Activated CD4-positive, alpha-beta T cell treated with anti-CD3 and anti-CD28 coated beads for 36 hours (primary cell): ENCODE results near the gene PRRG2. TPM values are rescaled to one million over a fixed set of nuclear protein-coding genes. Genes with fewer than 3 reads are reported as not detected.
"Not testable (repeated sequence)": the region's sequence is repeated elsewhere in the genome, so short reads cannot be mapped to it uniquely, and the experiment has no call there.

Experiments
- ATAC-seq: fragments of 200-7000 bp; cut with Tn5 transposase; one replicate; pipeline ENCODE4 v1.10.0; 2021; ENCODE audit warnings: mild to moderate bottlenecking, moderate library complexity
- CTCF ChIA-PET: fragments of 350-600 bp; sonication (Branson Sonifier 250); formaldehyde crosslinking; loops from one replicate; lab custom pipeline; 2021; ENCODE audit warnings: antibody characterized with exemption; lab: Charles Lee
- POLR2A ChIA-PET: fragments of 350-600 bp; sonication (Branson Sonifier 250); formaldehyde crosslinking; loops from one replicate; lab custom pipeline; 2021; ENCODE audit warnings: antibody characterized with exemption, inconsistent platforms; lab: Charles Lee
- DNase-seq: peaks from one replicate; pipeline ENCODE4 v3.0.0-alpha.2; 2020
- H3K27ac Mint-ChIP-seq: one replicate; pipeline ENCODE4 v1.8.0; 2021; ENCODE audit warnings: mixed read lengths
- H3K27me3 Mint-ChIP-seq: one replicate; pipeline ENCODE4 v1.8.0; 2021; ENCODE audit warnings: mixed read lengths
- H3K36me3 Mint-ChIP-seq: one replicate; pipeline ENCODE4 v1.8.0; 2021; ENCODE audit warnings: low read depth, mixed read lengths
- H3K4me1 Mint-ChIP-seq: one replicate; pipeline ENCODE4 v1.8.0; 2021; ENCODE audit warnings: mixed read lengths
- H3K4me3 Mint-ChIP-seq: one replicate; pipeline ENCODE4 v1.8.0; 2021; ENCODE audit warnings: mild to moderate bottlenecking, moderate library complexity, mixed read lengths
- H3K9me3 Mint-ChIP-seq: one replicate; pipeline ENCODE4 v1.8.0; 2021; ENCODE audit warnings: low read depth, mixed read lengths
- intact Hi-C, 2 experiments: fragments of 100-400 bp; cut with DNase I in 1 of 2; cut with micrococcal nuclease in 1 of 2; formaldehyde crosslinking; loops; one replicate each; pipeline versions ENCODE4 v1.14.2 to v1.15.1; 2022 to 2024; cut with DNase I, micrococcal nuclease
- total RNA-seq, 2 experiments: library from RNA; stranded (reverse); gene quantifications; one replicate each; pipeline ENCODE4 v1.2.3, GENCODE V29; 2021

The PRRG2 gene
- total RNA-seq, 2 experiments from 2014 or later: 0.81 to 1.6 TPM

GRCh38 chr19:49617860-49618259 is 36.7 kb downstream of the PRRG2 start:
- ATAC-seq, DNase-seq, H3K27ac Mint-ChIP-seq, H3K9me3 Mint-ChIP-seq, H3K4me3 Mint-ChIP-seq, intact Hi-C loops, H3K27me3 Mint-ChIP-seq: not testable (repeated sequence)
- ChIA-PET CTCF (interaction anchor here (1.1 kb wide), 1 partner anchor 75 kb away, joined by 6 read pairs; no protein-coding TSS in a partner anchor), POLR2A (interaction anchor here (0.7 kb wide), 1 partner anchor 28 kb away, joined by 3 read pairs; no protein-coding TSS in a partner anchor)
- H3K36me3 Mint-ChIP-seq: peaks cover 53% of the 10 kb centered on the region
- peaks cover 14% of the 10 kb centered on the region for H3K4me1 Mint-ChIP-seq

DNA sequence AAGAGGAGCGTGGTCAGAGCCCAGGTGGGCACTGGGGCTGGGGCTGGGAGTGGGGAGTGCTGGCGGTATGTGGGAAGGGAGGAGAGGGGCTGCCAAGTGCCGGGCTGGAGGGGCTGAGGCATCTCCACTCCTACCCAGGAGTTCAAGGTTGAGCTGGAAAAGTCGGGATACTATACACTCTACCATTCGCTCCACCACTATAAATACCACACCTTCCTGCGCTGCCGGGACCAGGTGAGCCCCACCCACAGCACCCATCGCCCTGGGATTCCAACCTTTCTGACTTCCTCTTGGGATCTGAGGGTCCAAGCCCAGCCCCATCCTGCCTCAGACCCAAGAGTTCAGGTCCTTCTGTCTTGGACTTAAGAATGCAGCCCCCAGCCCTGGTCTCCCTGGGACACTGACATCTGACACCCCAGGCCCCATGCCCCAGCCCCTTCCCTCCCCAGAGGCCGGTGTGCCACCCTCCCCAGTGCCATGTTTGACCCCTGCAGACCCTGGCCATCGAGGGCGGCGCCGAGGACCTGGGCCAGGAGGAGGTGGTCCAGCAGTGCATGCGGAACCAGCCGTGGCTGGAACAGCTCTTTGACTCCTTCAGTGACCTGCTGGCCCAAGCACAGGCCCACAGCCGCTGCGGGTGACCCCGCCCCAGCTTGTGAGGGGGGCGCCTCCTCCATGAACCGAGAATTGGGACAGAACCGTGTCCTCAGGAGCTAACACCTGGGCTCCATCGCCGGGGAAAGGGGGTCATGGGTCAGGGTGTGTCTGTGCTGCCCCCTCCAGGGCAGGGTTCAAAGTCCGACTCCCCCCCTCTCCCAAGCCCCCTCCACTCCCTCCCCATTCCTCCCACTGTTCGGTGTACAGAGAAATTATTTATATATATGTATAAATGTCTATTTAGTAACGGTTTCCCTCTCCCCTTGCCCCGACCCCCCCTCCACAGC is 44.1 kb downstream of the PRRG2 start:
- ChIA-PET CTCF (no interaction called here), POLR2A (no interaction called here)
- H3K36me3 Mint-ChIP-seq: peaks cover 14% of the 10 kb centered on the region
- DNase-seq: no peak
- H3K9me3 Mint-ChIP-seq: no peaks in the 10 kb centered on the region
- ATAC-seq: no peak
- no peak overlapping the region for H3K27ac Mint-ChIP-seq
- no peak overlapping the region for H3K4me3 Mint-ChIP-seq
- H3K27me3 Mint-ChIP-seq: no peaks in the 10 kb centered on the region
- intact Hi-C loops: no loop called here
- H3K4me1 Mint-ChIP-seq: no peaks in the 10 kb centered on the region

- ChIA-PET CTCF (no interaction called here), POLR2A (no interaction called here)
- DNase-seq (no peak), ATAC-seq (no peak)
- H3K27ac Mint-ChIP-seq: no peak overlapping the region
- H3K27me3 Mint-ChIP-seq: no peaks in the 10 kb centered on the region
- no peaks in the 10 kb centered on the region for H3K9me3 Mint-ChIP-seq
- H3K4me3 Mint-ChIP-seq: no peak overlapping the region
- H3K4me1 Mint-ChIP-seq: no peaks in the 10 kb centered on the region
- intact Hi-C loops: no loop called here
- peaks cover 14% of the 10 kb centered on the region for H3K36me3 Mint-ChIP-seq
These were observed 45.1 kb downstream of the PRRG2 start for GRCh38 chr19:49626226-49626625.

- DNase-seq (no peak), ATAC-seq (no peak)
- Mint-ChIP-seq H3K36me3 (peaks cover 3% of the 10 kb centered on the region), H3K27me3 (no peaks in the 10 kb centered on the region), H3K4me1 (no peaks in the 10 kb centered on the region), H3K27ac (no peak overlapping the region), H3K9me3 (no peaks in the 10 kb centered on the region), H3K4me3 (no peak overlapping the region)
- ChIA-PET CTCF (interaction anchor here (0.8 kb wide), 1 partner anchor 12 kb away, joined by 3 read pairs; no protein-coding TSS in a partner anchor), POLR2A (no interaction called here)
- intact Hi-C loops: no loop called here
These were observed 48.5 kb downstream of the PRRG2 start for GRCh38 chr19:49629659-49630058.

DNA sequence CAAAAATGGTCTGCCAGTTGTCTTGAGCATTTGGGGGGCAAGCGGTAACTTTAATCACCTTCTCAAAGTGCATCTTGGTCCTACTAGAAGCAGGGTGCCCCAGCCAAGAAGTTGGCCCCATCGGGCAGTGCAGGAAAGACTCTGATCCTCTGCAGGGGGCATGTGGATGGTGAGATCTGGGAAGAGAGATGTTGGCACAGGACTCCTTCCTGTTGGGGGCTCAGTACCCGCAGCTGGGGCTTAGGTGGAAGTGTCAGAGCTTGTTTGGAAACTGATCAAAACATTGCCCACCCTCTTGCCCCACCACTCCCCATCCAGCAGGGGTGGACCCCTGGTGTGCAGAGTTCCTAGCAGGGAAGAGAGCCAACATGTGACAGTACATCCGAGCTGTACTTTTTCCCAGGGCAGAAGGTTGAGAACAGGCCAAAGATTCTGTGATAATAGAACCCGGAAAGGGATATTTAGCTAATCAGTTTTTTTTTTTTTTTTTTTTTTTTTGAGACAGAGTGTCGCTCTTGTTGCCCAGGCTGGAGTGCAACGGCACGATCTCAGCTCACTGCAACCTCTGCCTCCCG is 50.0 kb downstream of the PRRG2 start:
- intact Hi-C loops: no loop called here
- H3K27ac Mint-ChIP-seq: no peak overlapping the region
- H3K36me3 Mint-ChIP-seq: peaks cover 3% of the 10 kb centered on the region
- no peaks in the 10 kb centered on the region for H3K27me3 Mint-ChIP-seq
- H3K4me1 Mint-ChIP-seq: no peaks in the 10 kb centered on the region
- ATAC-seq: no peak
- DNase-seq: no peak
- no peak overlapping the region for H3K4me3 Mint-ChIP-seq
- ChIA-PET POLR2A (interaction anchor here (1.6 kb wide), 1 partner anchor 9 kb away, joined by 4 read pairs; no protein-coding TSS in a partner anchor), CTCF (interaction anchor here (0.6 to 1.4 kb wide), 2 partner anchors 42 to 73 kb away, joined by 3 read pairs; no protein-coding TSS in a partner anchor)
- no peaks in the 10 kb centered on the region for H3K9me3 Mint-ChIP-seq

GRCh38 chr19:49631610-49632192 is 50.6 kb downstream of the PRRG2 start:
- intact Hi-C loops: no loop called here
- Mint-ChIP-seq H3K9me3 (no peaks in the 10 kb centered on the region), H3K4me3 (no peak overlapping the region), H3K4me1 (no peaks in the 10 kb centered on the region), H3K27me3 (no peaks in the 10 kb centered on the region), H3K36me3 (peaks cover 3% of the 10 kb centered on the region), H3K27ac (no peak overlapping the region)
- ChIA-PET CTCF (interaction anchor here (1.4 kb wide), 1 partner anchor 41 kb away, joined by 3 read pairs; no protein-coding TSS in a partner anchor), POLR2A (interaction anchor here (1.6 kb wide), 1 partner anchor 9 kb away, joined by 4 read pairs; no protein-coding TSS in a partner anchor)
- ATAC-seq: no peak
- DNase-seq: no peak

DNA sequence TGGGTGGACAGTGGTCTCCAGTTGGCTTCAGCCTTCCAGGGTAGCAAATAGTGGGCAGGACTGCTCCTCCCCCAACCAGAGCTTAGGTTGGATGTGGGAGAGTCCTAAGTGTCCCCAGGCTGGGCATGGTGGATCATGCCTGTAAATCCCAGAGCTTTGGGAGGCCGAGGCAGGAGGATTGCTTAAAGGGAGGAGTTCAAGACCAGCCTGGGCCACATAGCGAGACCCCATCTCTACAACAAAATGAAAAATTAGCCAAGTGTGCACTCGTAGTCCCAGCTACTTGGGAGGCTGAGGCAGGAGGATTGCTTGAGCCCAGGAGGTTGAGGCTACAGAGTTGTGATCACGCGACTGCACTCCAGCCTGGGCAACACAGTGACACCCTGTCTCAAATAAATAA is 51.5 kb downstream of the PRRG2 start:
- Mint-ChIP-seq H3K4me3 (no peak overlapping the region), H3K27me3 (no peaks in the 10 kb centered on the region), H3K36me3 (peaks cover 3% of the 10 kb centered on the region), H3K9me3 (no peaks in the 10 kb centered on the region), H3K27ac (no peak overlapping the region), H3K4me1 (no peaks in the 10 kb centered on the region)
- CTCF ChIA-PET: no interaction called here
- no peak for DNase-seq
- intact Hi-C loops: no loop called here
- no peak for ATAC-seq
- POLR2A ChIA-PET: interaction anchor here (1.6 kb wide), 1 partner anchor 8 kb away, joined by 4 read pairs; no protein-coding TSS in a partner anchor

DNA sequence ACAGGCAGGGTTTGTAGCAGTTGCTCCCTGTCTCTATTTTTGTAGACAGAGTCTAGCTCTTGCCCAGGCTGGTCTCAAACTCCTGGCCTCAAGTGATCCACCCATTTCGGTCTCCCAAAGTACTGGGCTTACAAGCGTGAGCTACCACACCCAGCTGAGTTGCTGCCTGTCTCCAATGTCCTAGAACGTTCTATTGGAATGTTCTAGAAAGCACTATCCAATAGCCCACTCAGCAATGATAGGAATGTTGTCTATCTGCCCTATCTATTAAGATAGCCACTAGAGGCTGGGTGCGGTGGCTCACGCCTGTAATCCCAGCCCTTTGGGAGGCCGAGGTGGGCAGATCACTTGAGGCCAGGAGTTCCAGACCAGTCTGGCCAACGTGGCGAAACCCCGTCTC is 52.2 kb downstream of the PRRG2 start:
- ATAC-seq, H3K4me1 Mint-ChIP-seq, H3K36me3 Mint-ChIP-seq, H3K9me3 Mint-ChIP-seq, H3K27me3 Mint-ChIP-seq, intact Hi-C loops, DNase-seq, H3K27ac Mint-ChIP-seq, H3K4me3 Mint-ChIP-seq, POLR2A ChIA-PET: not testable (repeated sequence)
- CTCF ChIA-PET: interaction anchor here (0.8 kb wide), 2 partner anchors 318 to 434 kb away, joined by 3 read pairs; no protein-coding TSS in a partner anchor

- ATAC-seq (no peak), DNase-seq (no peak)
- Mint-ChIP-seq H3K36me3 (no peaks in the 10 kb centered on the region), H3K4me1 (peaks cover 17% of the 10 kb centered on the region), H3K4me3 (no peak overlapping the region), H3K27ac (no peak overlapping the region), H3K27me3 (no peaks in the 10 kb centered on the region), H3K9me3 (no peaks in the 10 kb centered on the region)
- POLR2A ChIA-PET: interaction anchor here (0.7 kb wide), 1 partner anchor 1119 kb away, joined by 3 read pairs; no protein-coding TSS in a partner anchor
- CTCF ChIA-PET: no interaction called here
- intact Hi-C loops: no loop called here
These were observed 54.6 kb downstream of the PRRG2 start for GRCh38 chr19:49635530-49636232.

GRCh38 chr19:49636233-49636932 is 55.3 kb downstream of the PRRG2 start:
- POLR2A ChIA-PET: no interaction called here
- no peak for DNase-seq

More at GRCh38 chr19:49636233-49636932, 55.3 kb downstream of the PRRG2 start:
- CTCF ChIA-PET: interaction anchor here (0.6 kb wide), 1 partner anchor 924 kb away, joined by 3 read pairs; no protein-coding TSS in a partner anchor
- intact Hi-C loops: no loop called here
- Mint-ChIP-seq H3K4me3 (no peak overlapping the region), H3K9me3 (no peaks in the 10 kb centered on the region), H3K27me3 (no peaks in the 10 kb centered on the region), H3K27ac (no peak overlapping the region), H3K36me3 (peaks cover 2% of the 10 kb centered on the region), H3K4me1 (peaks cover 19% of the 10 kb centered on the region)
- ATAC-seq: no peak
